Limb (tissue), 2 donors: Measurements from ENCODE around the gene ABCC1.
A peak's percentile ranks its signal among the peaks of the same experiment; 100 is the strongest.
"Not testable (repeated sequence)": the region's sequence is repeated elsewhere in the genome, so short reads cannot be mapped to it uniquely, and the experiment has no call there.

ENCODE experiments used
- DNase-seq, 2 donors: peaks; one replicate each; pipeline ENCODE4 v3.0.0-alpha.2; 2016; ENCODE audit errors: extremely low spot score in 2 of 2

The ABCC1 gene

GRCh38 chr16:15946257-15947044 is 3.0 kb upstream of the ABCC1 start:
- DNase-seq: no peak

- DNase-seq: no peak
These were observed 1.4 kb upstream of the ABCC1 start for GRCh38 chr16:15947983-15948509.

- peak in 1 of 2 donors; percentile 32 for DNase-seq
These were observed 745 bp upstream of the ABCC1 start for GRCh38 chr16:15948532-15949209.

- DNase-seq: peak in 1 of 2 donors; percentile 49
These were observed 892 bp downstream of the ABCC1 start for GRCh38 chr16:15950161-15950854.

GRCh38 chr16:15950869-15951268 is 1.5 kb downstream of the ABCC1 start:
- DNase-seq: no peak

GRCh38 chr16:15951852-15952251 is 2.4 kb downstream of the ABCC1 start:
- no peak for DNase-seq

GRCh38 chr16:15952265-15952711 is 2.9 kb downstream of the ABCC1 start:
- no peak for DNase-seq

- DNase-seq: no peak
These were observed 4.1 kb downstream of the ABCC1 start for GRCh38 chr16:15953477-15953876.

- no peak for DNase-seq
These were observed 4.8 kb downstream of the ABCC1 start for GRCh38 chr16:15953929-15954813.

- no peak for DNase-seq
These were observed 5.4 kb downstream of the ABCC1 start for GRCh38 chr16:15954814-15955151.

- no peak for DNase-seq
These were observed 6.0 kb downstream of the ABCC1 start for GRCh38 chr16:15955425-15955824.

- DNase-seq: not testable (repeated sequence)
These were observed 6.7 kb downstream of the ABCC1 start for GRCh38 chr16:15956106-15956505.

- DNase-seq: no peak
These were observed 9.4 kb downstream of the ABCC1 start for GRCh38 chr16:15958703-15959348.

- DNase-seq: no peak
These were observed 10.9 kb downstream of the ABCC1 start for GRCh38 chr16:15960124-15960971.

GRCh38 chr16:15961060-15961511 is 11.7 kb downstream of the ABCC1 start:
- DNase-seq: no peak

- no peak for DNase-seq
These were observed 12.2 kb downstream of the ABCC1 start for GRCh38 chr16:15961571-15962090.

GRCh38 chr16:15963307-15963910 is 14.0 kb downstream of the ABCC1 start:
- no peak for DNase-seq

GRCh38 chr16:15966420-15966819 is 17.0 kb downstream of the ABCC1 start:
- no peak for DNase-seq
